K562 (cell line): ENCODE measurements around the gene SLC10A3. TPM values are rescaled to one million over a fixed set of nuclear protein-coding genes. Genes with fewer than 3 reads are reported as not detected.

Experiments
- CBX3 ChIP-seq, 2 experiments: IDR thresholded peaks; 1 replicate in 1 of 2; 2 replicates in 1 of 2; pipeline ENCODE4 v1.6.1; 2012; ENCODE audit warnings: inconsistent platforms in 2 of 2, low read length in 2 of 2, borderline replicate concordance in 1 of 2, control low read depth in 1 of 2
- EGR1 ChIP-seq: fragments of 450-650 bp; conservative IDR thresholded peaks from 2 replicates; pipeline ENCODE4 v1.6.1; 2017; ENCODE audit warnings: mild to moderate bottlenecking
- ELF4 ChIP-seq: fragments of 450-650 bp; formaldehyde crosslinking; IDR thresholded peaks from 2 replicates; pipeline ENCODE4 v1.4.0; 2022; ENCODE audit warnings: missing genetic modification characterization
- HIVEP1 ChIP-seq: fragments of 250-450 bp; sonication (Bioruptor Pico); IDR thresholded peaks from 2 replicates; pipeline ENCODE4 v1.4.0; 2020; ENCODE audit warnings: mild to moderate bottlenecking
- HMG20B ChIP-seq: fragments of 250-450 bp; sonication (Bioruptor Pico); IDR thresholded peaks from 2 replicates; pipeline ENCODE4 v1.5.0; 2021; ENCODE audit warnings: mild to moderate bottlenecking
- KLF16 ChIP-seq: IDR thresholded peaks from 2 replicates; pipeline ENCODE4 v1.6.1; 2016; ENCODE audit warnings: antibody characterized with exemption
- MYC ChIP-seq, 2 experiments: fragments of 250-450 bp in 1 of 2; sonication (Bioruptor Pico) in 1 of 2; IDR thresholded peaks; 2 replicates each; pipeline versions ENCODE4 v1.5.1 to v1.6.1; 2012 to 2021; ENCODE audit warnings: low read depth in 2 of 2, borderline replicate concordance in 1 of 2, improper control_type of control experiment in 1 of 2, low read length in 1 of 2, mild to moderate bottlenecking in 1 of 2, moderate library complexity in 1 of 2
- NFIX ChIP-seq: fragments of 250-450 bp; sonication (Bioruptor Pico); IDR thresholded peaks from 2 replicates; pipeline ENCODE4 v1.4.0; 2020; ENCODE audit warnings: low read depth, mild to moderate bottlenecking, moderate library complexity
- PYGO2 ChIP-seq: fragments of 450-650 bp; IDR thresholded peaks from 2 replicates; pipeline ENCODE4 v1.6.1; 2016; ENCODE audit warnings: mild to moderate bottlenecking, missing genetic modification characterization, moderate library complexity, missing compliant biosample characterization
- RAD21 ChIP-seq, 2 experiments: fragments of 250-450 bp in 1 of 2; fragments of 450-650 bp in 1 of 2; sonication (Bioruptor Pico) in 1 of 2; formaldehyde crosslinking in 1 of 2; IDR thresholded peaks in 1 of 2; conservative IDR thresholded peaks in 1 of 2; 2 replicates each; pipeline versions ENCODE4 v1.4.0 to v1.8.0; 2020 to 2022; ENCODE audit warnings: mild to moderate bottlenecking in 2 of 2, moderate library complexity in 1 of 2
- SMAD4 ChIP-seq: fragments of 250-450 bp; sonication (Bioruptor Pico); conservative IDR thresholded peaks from 2 replicates; pipeline ENCODE4 v1.8.0; 2021; ENCODE audit warnings: inconsistent platforms, mild to moderate bottlenecking, moderate library complexity
- SMARCA5 ChIP-seq: fragments of 450-650 bp; IDR thresholded peaks from 2 replicates; pipeline ENCODE4 v1.6.1; 2016
- SPI1 ChIP-seq: IDR thresholded peaks from 2 replicates; pipeline ENCODE4 v1.6.1; 2011; ENCODE audit warnings: low read depth, low read length, control low read depth, borderline replicate concordance
- STAT5B ChIP-seq: fragments of 250-450 bp; sonication (Bioruptor Pico); IDR thresholded peaks from 2 replicates; pipeline ENCODE4 v1.8.0; 2021; ENCODE audit warnings: mild to moderate bottlenecking, inconsistent platforms
- TAF7 ChIP-seq: fragments of 450-650 bp; IDR thresholded peaks from 2 replicates; pipeline ENCODE4 v1.6.1; 2016; ENCODE audit warnings: missing genetic modification characterization, missing compliant biosample characterization
- TEAD1 ChIP-seq, 2 experiments: fragments of 450-650 bp in 1 of 2; sonication (generic) in 1 of 2; formaldehyde crosslinking; IDR thresholded peaks; 2 replicates each; pipeline versions ENCODE4 v1.4.0 to v1.8.0; 2020 to 2022; ENCODE audit warnings: mild to moderate bottlenecking in 2 of 2, missing genetic modification reagents in 1 of 2
- ZNF12 ChIP-seq: sonication (generic); formaldehyde crosslinking; IDR thresholded peaks from 2 replicates; pipeline ENCODE4 v1.4.0; 2020; ENCODE audit warnings: mild to moderate bottlenecking, missing genetic modification reagents
- ZNF124 ChIP-seq: sonication (generic); formaldehyde crosslinking; IDR thresholded peaks from 2 replicates; pipeline ENCODE4 v1.8.1; 2022; ENCODE audit warnings: missing genetic modification reagents
- ZNF41 ChIP-seq: fragments of 250-450 bp; sonication (Bioruptor Pico); conservative IDR thresholded peaks from 2 replicates; pipeline ENCODE4 v1.4.0; 2020; ENCODE audit warnings: mild to moderate bottlenecking
- ZNF77 ChIP-seq: fragments of 250-450 bp; sonication (Bioruptor Pico); IDR thresholded peaks from 2 replicates; pipeline ENCODE4 v1.5.0; 2020
- polyA plus RNA-seq, 8 experiments: library from polyadenylated mRNA; depleted of rRNA in 4 of 8; stranded (reverse) in 5 of 8; unstranded in 3 of 8; fragments of >200 nt; fragmentation: Nextera tagmentation in 2 of 8; fragmentation: Illumina TruSeq in 1 of 8; extraction: Ambion mirVana in 2 of 8; extraction: Trizol in 1 of 8; gene quantifications; 2 replicates each; pipeline versions ENCODE4 v1.2.1 to v1.2.3, GENCODE V29; 2011 to 2014; ENCODE audit warnings: inconsistent platforms in 1 of 8, missing spikeins in 1 of 8
- total RNA-seq, 7 experiments: library from RNA; depleted of rRNA in 6 of 7; stranded (reverse); fragments of >200 nt in 6 of 7; fragmentation: Illumina TruSeq in 2 of 7; extraction: Trizol in 2 of 7; gene quantifications; 2 replicates each; pipeline versions ENCODE4 v1.2.1 to v1.2.3, GENCODE V29; 2011 to 2021; ENCODE audit warnings: low replicate concordance in 1 of 7
- TF ChIP-seq, protein P1 (sequence below): sonication (generic); formaldehyde crosslinking; IDR thresholded peaks from 2 replicates; pipeline ENCODE4 v1.8.0; 2022; ENCODE audit warnings: mild to moderate bottlenecking, missing genetic modification reagents
- TF ChIP-seq, protein P2 (sequence below), 2 experiments: fragments of 450-650 bp; conservative IDR thresholded peaks; 2 replicates each; pipeline ENCODE4 v1.6.1; 2017; ENCODE audit warnings: mild to moderate bottlenecking in 2 of 2, moderate library complexity in 2 of 2
- TF ChIP-seq, protein P3 (sequence below): fragments of 200-800 bp; sonication (Bioruptor generic); IDR thresholded peaks from 2 replicates; pipeline ENCODE4 v1.6.1; 2017; ENCODE audit warnings: missing genetic modification characterization, missing compliant biosample characterization

Gene SLC10A3
- total and polyA plus RNA-seq, 9 of the 15 experiments (the other 6 are each of a cell fraction or from before 2014, with no cell fraction given): 5.2 to 30.6 (median 16.7) TPM

DNA sequence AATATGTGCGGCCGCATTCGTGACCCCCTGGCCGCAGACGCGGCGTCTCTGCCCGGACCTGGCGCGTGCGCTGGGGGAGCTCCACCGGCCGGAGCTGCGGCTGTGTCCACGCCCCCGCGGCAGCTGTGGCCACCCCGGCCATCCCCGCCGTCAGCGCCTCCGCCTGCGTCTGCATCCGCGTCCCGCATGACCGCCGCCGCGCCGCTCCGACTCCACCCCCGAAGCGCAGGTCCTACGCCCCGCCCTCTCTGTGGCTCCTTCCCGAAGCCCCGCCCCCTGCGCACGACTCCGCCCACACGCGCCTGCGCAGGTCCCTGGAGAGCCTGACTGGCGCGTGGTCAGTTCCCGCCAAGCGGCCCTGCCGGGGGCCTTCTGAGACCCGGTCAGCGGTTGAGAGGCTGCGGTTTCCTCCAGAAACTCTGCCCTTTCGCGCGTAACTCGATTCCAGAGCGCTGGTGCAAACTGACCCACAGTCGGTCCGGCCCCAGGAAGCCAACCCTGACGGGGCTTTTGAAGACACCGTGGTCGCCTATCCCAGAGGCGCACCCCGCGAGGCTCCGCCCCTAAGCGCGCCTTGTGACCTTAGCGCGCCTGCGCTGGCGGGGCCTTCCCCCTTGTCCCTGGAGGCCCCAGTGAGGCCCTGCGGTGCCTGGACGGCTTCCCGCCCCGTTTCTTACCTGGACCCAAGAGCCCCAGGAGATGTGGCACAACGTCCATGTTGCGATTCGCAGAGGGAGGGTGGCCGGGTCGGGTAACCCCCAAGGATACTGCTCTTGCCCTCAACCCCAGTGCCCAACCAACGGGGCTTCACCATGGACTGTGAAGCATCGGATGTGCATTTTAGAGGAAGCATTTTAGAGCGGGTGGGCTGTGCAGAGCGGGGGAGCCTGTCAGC, 11.5 kb downstream of the SLC10A3 start, which contains the start of gene LAGE3 (continued):
- no peak for TF ChIP-seq PYGO2 (tag)
- peak; percentile 84 for TF ChIP-seq EGR1
- no peak for TF ChIP-seq ELF4 (CRISPR knock-in tag)
- no peak for TF ChIP-seq ZNF12
- no peak for TF ChIP-seq SMARCA5
- peak in 1 of 2 experiments; percentile 88; a peak in 2 of 4 replicates for TF ChIP-seq TEAD1 (CRISPR knock-in tag; IDR thresholded peaks at IDR 0.05)
- peak; percentile 57 for TF ChIP-seq SMAD4
- no peak for TF ChIP-seq ZNF77
- no peak; a peak in 1 of 3 replicates for TF ChIP-seq CBX3 (IDR thresholded peaks at IDR 0.05; ENCODE audit: borderline replicate concordance in 1 of 2, low read length in 2 of 2)
- no peak for TF ChIP-seq SPI1
- no peak for TF ChIP-seq NFIX (CRISPR knock-in tag)
- no peak for TF ChIP-seq HIVEP1 (CRISPR knock-in tag)
- TF ChIP-seq ZNF41 (CRISPR knock-in tag): no peak
- TF ChIP-seq, protein P1, sequence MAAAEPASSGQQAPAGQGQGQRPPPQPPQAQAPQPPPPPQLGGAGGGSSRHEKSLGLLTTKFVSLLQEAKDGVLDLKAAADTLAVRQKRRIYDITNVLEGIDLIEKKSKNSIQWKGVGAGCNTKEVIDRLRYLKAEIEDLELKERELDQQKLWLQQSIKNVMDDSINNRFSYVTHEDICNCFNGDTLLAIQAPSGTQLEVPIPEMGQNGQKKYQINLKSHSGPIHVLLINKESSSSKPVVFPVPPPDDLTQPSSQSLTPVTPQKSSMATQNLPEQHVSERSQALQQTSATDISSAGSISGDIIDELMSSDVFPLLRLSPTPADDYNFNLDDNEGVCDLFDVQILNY (CRISPR knock-in tag): peak; percentile 69; the same call in 1 of the 2 replicates
- no peak for TF ChIP-seq KLF16
- no peak for TF ChIP-seq RAD21 (CRISPR knock-in tag; conservative IDR thresholded peaks at IDR 0.05 in 1 of 2, IDR thresholded peaks at IDR 0.05 in 1 of 2)
- no peak for TF ChIP-seq TAF7 (tag)
- peak; percentile 96 for TF ChIP-seq MYC (IDR thresholded peaks at IDR 0.05; ENCODE audit: low read depth, low read length)
- no peak; the same call in 1 of the 2 replicates for TF ChIP-seq MYC (CRISPR knock-in tag; IDR thresholded peaks at IDR 0.05; ENCODE audit: borderline replicate concordance, low read depth)
- TF ChIP-seq, protein P2, sequence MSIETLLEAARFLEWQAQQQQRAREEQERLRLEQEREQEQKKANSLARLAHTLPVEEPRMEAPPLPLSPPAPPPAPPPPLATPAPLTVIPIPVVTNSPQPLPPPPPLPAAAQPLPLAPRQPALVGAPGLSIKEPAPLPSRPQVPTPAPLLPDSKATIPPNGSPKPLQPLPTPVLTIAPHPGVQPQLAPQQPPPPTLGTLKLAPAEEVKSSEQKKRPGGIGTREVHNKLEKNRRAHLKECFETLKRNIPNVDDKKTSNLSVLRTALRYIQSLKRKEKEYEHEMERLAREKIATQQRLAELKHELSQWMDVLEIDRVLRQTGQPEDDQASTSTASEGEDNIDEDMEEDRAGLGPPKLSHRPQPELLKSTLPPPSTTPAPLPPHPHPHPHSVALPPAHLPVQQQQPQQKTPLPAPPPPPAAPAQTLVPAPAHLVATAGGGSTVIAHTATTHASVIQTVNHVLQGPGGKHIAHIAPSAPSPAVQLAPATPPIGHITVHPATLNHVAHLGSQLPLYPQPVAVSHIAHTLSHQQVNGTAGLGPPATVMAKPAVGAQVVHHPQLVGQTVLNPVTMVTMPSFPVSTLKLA (conservative IDR thresholded peaks at IDR 0.05): peak; percentile 97 to 98
- no peak for TF ChIP-seq STAT5B (CRISPR knock-in tag)
- TF ChIP-seq HMG20B: no peak
- TF ChIP-seq, protein P3, sequence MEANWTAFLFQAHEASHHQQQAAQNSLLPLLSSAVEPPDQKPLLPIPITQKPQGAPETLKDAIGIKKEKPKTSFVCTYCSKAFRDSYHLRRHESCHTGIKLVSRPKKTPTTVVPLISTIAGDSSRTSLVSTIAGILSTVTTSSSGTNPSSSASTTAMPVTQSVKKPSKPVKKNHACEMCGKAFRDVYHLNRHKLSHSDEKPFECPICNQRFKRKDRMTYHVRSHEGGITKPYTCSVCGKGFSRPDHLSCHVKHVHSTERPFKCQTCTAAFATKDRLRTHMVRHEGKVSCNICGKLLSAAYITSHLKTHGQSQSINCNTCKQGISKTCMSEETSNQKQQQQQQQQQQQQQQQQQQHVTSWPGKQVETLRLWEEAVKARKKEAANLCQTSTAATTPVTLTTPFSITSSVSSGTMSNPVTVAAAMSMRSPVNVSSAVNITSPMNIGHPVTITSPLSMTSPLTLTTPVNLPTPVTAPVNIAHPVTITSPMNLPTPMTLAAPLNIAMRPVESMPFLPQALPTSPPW (CRISPR knock-in tag): peak; percentile 59
- TF ChIP-seq ZNF124: no peak
